Bone marrow (tissue), 2 donors: ENCODE data around the gene FASN.
A peak's percentile ranks its signal among the peaks of the same experiment; 100 is the strongest.
"Not testable (repeated sequence)": the region's sequence is repeated elsewhere in the genome, so short reads cannot be mapped to it uniquely, and the experiment has no call there.

Experiments used
- DNase-seq, 2 donors: peaks; one replicate each; lab custom pipeline; 2025; lab: John Stamatoyannopoulos, UW

FASN gene

GRCh38 chr17:82098169-82098938 is at the start of gene FASN:
Gene FASN (minus strand): TSS chr17:82098236. CDS start chr17:82096445, 1,791 bp downstream.
- peak; percentile 70 to 84 for DNase-seq

- no peak for DNase-seq
These were observed 48.9 kb upstream of the FASN start for GRCh38 chr17:82146663-82147654.

GRCh38 chr17:82145550-82146155 is 47.6 kb upstream of the FASN start:
- DNase-seq, result no peak

GRCh38 chr17:82143333-82143732 is 45.3 kb upstream of the FASN start:
- no peak for DNase-seq

- DNase-seq, result not testable (repeated sequence)
These were observed 41.9 kb upstream of the FASN start for GRCh38 chr17:82139961-82140360.

GRCh38 chr17:82138511-82138992 is 40.5 kb upstream of the FASN start:
- DNase-seq, result no peak

- DNase-seq, result no peak
These were observed 36.1 kb upstream of the FASN start for GRCh38 chr17:82134101-82134500.

- not testable (repeated sequence) for DNase-seq
These were observed 35.3 kb upstream of the FASN start for GRCh38 chr17:82133166-82133953.

- no peak for DNase-seq
These were observed 31.1 kb upstream of the FASN start for GRCh38 chr17:82129095-82129494.

GRCh38 chr17:82128287-82128686 is 30.3 kb upstream of the FASN start:
- DNase-seq, result no peak

GRCh38 chr17:82127704-82128103 is 29.7 kb upstream of the FASN start:
- no peak for DNase-seq

GRCh38 chr17:82127315-82127595 is 29.2 kb upstream of the FASN start:
- no peak for DNase-seq

- DNase-seq, result no peak
These were observed 28.7 kb upstream of the FASN start for GRCh38 chr17:82126556-82127314.

GRCh38 chr17:82124101-82124500 is 26.1 kb upstream of the FASN start:
- DNase-seq, result no peak

GRCh38 chr17:82121660-82122629 is 23.9 kb upstream of the FASN start:
- DNase-seq, result no peak

- DNase-seq, result no peak
These were observed 23.2 kb upstream of the FASN start for GRCh38 chr17:82121246-82121645.

GRCh38 chr17:82120148-82120547 is 22.1 kb upstream of the FASN start:
- no peak for DNase-seq

GRCh38 chr17:82118815-82119380 is 20.9 kb upstream of the FASN start:
- no peak for DNase-seq

- DNase-seq, result no peak
These were observed 20.3 kb upstream of the FASN start for GRCh38 chr17:82118168-82118814.
